Cardiac muscle cell (in vitro differentiated cells and primary cell): ENCODE data around the gene TANGO6. TPM values are rescaled to one million over a fixed set of nuclear protein-coding genes. Genes with fewer than 3 reads are reported as not detected.

Source experiments
- DNase-seq, 2 donors: peaks; one replicate each; pipeline versions ENCODE4 v3.0.0 to v3.0.0-alpha.2; 2010 to 2017; ENCODE audit warnings: low read depth in 1 of 2, low spot score in 1 of 2
- H3K27ac ChIP-seq: fragments of 200-600 bp; sonication (generic); 2 replicates; pipeline ENCODE4 v1.5.1; 2016
- H3K27me3 ChIP-seq: fragments of 200-600 bp; sonication (generic); 2 replicates; pipeline ENCODE4 v1.6.0; 2016; ENCODE audit warnings: control low read depth
- H3K36me3 ChIP-seq: fragments of 200-600 bp; sonication (generic); 2 replicates; pipeline ENCODE4 v1.5.1; 2016; ENCODE audit warnings: control low read depth
- H3K4me1 ChIP-seq: fragments of 200-600 bp; sonication (generic); 2 replicates; pipeline ENCODE4 v1.8.1; 2017; ENCODE audit warnings: low read depth, mild to moderate bottlenecking, mixed run types
- H3K4me3 ChIP-seq: fragments of 200-600 bp; sonication (generic); 2 replicates; pipeline ENCODE4 v1.5.1; 2016; ENCODE audit warnings: mild to moderate bottlenecking
- H3K9me3 ChIP-seq: fragments of 200-600 bp; sonication (generic); 2 replicates; pipeline ENCODE4 v1.5.1; 2017; ENCODE audit warnings: low read depth, mild to moderate bottlenecking, control low read depth
- polyA plus RNA-seq: library from polyadenylated mRNA; unstranded; fragments of >200 nt; fragmentation: Nextera tagmentation; extraction: Ambion mirVana; gene quantifications from 2 replicates; pipeline ENCODE4 v1.2.1, GENCODE V29; 2016
- total RNA-seq: library from RNA; depleted of rRNA; stranded (reverse); fragments of >200 nt; gene quantifications from 2 replicates; pipeline ENCODE4 v1.2.3, GENCODE V29; 2016
- TF ChIP-seq, protein P1 (sequence below): IDR thresholded peaks from 2 replicates; pipeline ENCODE4 v1.5.1; 2012; ENCODE audit warnings: low read depth, mild to moderate bottlenecking, low read length

Gene TANGO6
- total and polyA plus RNA-seq, 2 experiments from 2014 or later = 5.4 to 8.9 TPM

DNA sequence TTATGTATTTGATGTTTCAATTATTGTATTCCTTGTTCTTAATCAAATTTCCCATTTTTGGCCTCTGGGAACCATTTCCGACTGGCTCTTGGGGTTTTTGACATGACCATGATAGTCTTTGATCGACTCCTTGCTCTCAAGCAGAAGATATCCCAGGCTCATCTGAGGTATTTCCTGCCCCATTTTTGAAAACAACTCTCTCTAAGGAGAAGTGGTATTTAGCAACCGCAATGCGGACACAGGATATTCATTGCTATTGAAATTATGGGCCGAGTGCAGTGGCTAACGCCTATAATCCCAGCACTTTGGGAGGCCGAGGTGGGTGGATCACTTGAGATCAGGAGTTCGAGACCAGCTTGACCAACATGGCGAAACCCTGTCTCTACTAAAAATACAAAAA, 5.5 kb downstream of the TANGO6 start:
- Histone ChIP-seq H3K27ac (no peak overlapping the region), H3K4me3 (no peak overlapping the region), H3K36me3 (no peaks in the 10 kb centered on the region), H3K27me3 (no peaks in the 10 kb centered on the region), H3K9me3 (no peaks in the 10 kb centered on the region), H3K4me1 (no peaks in the 10 kb centered on the region)
- TF ChIP-seq, protein P1, sequence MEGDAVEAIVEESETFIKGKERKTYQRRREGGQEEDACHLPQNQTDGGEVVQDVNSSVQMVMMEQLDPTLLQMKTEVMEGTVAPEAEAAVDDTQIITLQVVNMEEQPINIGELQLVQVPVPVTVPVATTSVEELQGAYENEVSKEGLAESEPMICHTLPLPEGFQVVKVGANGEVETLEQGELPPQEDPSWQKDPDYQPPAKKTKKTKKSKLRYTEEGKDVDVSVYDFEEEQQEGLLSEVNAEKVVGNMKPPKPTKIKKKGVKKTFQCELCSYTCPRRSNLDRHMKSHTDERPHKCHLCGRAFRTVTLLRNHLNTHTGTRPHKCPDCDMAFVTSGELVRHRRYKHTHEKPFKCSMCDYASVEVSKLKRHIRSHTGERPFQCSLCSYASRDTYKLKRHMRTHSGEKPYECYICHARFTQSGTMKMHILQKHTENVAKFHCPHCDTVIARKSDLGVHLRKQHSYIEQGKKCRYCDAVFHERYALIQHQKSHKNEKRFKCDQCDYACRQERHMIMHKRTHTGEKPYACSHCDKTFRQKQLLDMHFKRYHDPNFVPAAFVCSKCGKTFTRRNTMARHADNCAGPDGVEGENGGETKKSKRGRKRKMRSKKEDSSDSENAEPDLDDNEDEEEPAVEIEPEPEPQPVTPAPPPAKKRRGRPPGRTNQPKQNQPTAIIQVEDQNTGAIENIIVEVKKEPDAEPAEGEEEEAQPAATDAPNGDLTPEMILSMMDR = no peak
- DNase-seq = no peak

- Histone ChIP-seq H3K9me3 (no peaks in the 10 kb centered on the region), H3K36me3 (no peaks in the 10 kb centered on the region), H3K4me3 (no peak overlapping the region), H3K27ac (no peak overlapping the region), H3K27me3 (no peaks in the 10 kb centered on the region), H3K4me1 (no peaks in the 10 kb centered on the region)
- TF ChIP-seq, protein P1 = no peak
- no peak for DNase-seq
These were observed 7.2 kb downstream of the TANGO6 start for GRCh38 chr16:68850481-68850880.

DNA sequence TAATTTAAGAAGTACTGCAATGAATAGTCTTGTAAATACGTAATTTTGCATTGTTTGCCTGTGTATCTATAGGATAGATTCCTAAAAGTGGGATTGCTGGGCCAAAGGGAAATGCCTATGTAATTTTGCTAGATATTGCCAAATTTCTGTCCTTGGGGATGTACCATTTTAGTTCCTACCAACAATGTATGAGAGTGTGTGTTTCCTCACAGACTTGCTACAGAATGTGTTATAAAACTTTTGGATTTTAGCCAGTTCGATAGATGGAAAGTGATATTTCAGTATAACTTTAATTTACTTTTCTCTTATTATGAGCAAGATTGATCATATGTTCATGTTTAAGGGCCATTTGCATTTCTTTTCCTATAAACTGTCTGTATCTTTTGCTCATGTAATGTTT, 8.3 kb downstream of the TANGO6 start:
- TF ChIP-seq, protein P1 = no peak
- Histone ChIP-seq H3K9me3 (no peaks in the 10 kb centered on the region), H3K27me3 (no peaks in the 10 kb centered on the region), H3K4me1 (no peaks in the 10 kb centered on the region), H3K27ac (no peak overlapping the region), H3K4me3 (no peak overlapping the region), H3K36me3 (no peaks in the 10 kb centered on the region)
- peak in 1 of 2 donors; percentile 16 for DNase-seq

DNA sequence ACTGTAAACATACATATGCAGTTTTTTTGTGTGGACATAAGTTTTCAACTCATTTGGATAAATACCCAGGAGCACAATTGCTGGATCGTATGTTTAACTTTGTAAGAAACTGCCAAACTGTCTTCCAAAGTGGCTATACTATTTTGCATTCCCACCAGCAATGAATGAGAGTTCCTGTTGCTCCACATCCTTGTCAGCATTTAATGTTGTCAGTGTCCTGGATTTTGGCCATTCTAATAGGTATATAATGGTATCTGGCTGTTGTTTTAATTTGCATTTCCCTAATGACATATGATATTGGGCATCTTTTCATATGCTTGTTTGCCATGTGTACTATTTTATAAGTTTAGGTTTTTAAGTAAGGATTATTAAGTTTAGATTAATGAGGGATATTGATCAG, 14.1 kb downstream of the TANGO6 start:
- Histone ChIP-seq H3K9me3 (no peaks in the 10 kb centered on the region), H3K4me1 (no peaks in the 10 kb centered on the region), H3K27ac (no peak overlapping the region), H3K4me3 (no peak overlapping the region), H3K36me3 (no peaks in the 10 kb centered on the region), H3K27me3 (no peaks in the 10 kb centered on the region)
- no peak for DNase-seq
- TF ChIP-seq, protein P1 = no peak

DNA sequence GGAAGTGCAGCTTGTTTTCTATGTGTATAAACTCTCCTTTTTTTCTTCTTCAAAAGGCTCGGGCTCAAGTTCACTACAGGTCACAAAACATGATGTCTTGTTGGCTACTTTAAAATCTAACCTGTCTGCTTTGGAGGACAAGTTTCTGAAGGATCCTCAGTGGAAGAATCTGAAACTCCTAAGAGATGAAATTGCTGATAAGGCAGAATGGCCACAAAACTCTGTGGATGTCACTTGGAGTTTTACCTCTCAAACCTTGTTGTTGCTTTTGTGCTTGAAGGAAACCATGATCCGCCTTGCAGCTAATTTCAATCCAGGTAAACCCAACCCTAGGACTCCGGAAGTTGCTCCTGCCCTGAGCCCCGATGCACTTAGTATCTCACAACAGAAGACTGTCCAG, 16.5 kb downstream of the TANGO6 start:
- H3K27me3 ChIP-seq = no peaks in the 10 kb centered on the region
- no peak for DNase-seq
- H3K4me1 ChIP-seq = no peaks in the 10 kb centered on the region
- no peaks in the 10 kb centered on the region for H3K36me3 ChIP-seq
- no peak overlapping the region for H3K27ac ChIP-seq
- TF ChIP-seq, protein P1 = no peak
- H3K4me3 ChIP-seq = no peak overlapping the region
- no peaks in the 10 kb centered on the region for H3K9me3 ChIP-seq
